GM21737 (cell line): ENCODE data around the gene TUBB4B.

Experiments used
- ATAC-seq: cut with Tn5 transposase; IDR thresholded peaks from one replicate; pipeline ENCODE4 v1.9.1; 2021; ENCODE audit warnings: mild to moderate bottlenecking, moderate library complexity; ENCODE audit not compliant: unreplicated experiment

Gene TUBB4B

GRCh38 chr9:137224830-137225694 is 16.0 kb upstream of the TUBB4B start, which contains the start of gene CYSRT1:
CYSRT1 (plus strand) TSS chr9:137225174; CDS start chr9:137225622, 448 bp downstream.
- ATAC-seq = no peak

GRCh38 chr9:137225699-137226331 is 15.3 kb upstream of the TUBB4B start:
- ATAC-seq = no peak

GRCh38 chr9:137226338-137227053 is 14.6 kb upstream of the TUBB4B start:
- no peak for ATAC-seq

- no peak for ATAC-seq
Observed at GRCh38 chr9:137227054-137227852, 13.8 kb upstream of the TUBB4B start, which contains the start of gene RNF224. RNF224 (plus strand) TSS chr9:137227502; CDS start chr9:137228336, 834 bp downstream.

DNA sequence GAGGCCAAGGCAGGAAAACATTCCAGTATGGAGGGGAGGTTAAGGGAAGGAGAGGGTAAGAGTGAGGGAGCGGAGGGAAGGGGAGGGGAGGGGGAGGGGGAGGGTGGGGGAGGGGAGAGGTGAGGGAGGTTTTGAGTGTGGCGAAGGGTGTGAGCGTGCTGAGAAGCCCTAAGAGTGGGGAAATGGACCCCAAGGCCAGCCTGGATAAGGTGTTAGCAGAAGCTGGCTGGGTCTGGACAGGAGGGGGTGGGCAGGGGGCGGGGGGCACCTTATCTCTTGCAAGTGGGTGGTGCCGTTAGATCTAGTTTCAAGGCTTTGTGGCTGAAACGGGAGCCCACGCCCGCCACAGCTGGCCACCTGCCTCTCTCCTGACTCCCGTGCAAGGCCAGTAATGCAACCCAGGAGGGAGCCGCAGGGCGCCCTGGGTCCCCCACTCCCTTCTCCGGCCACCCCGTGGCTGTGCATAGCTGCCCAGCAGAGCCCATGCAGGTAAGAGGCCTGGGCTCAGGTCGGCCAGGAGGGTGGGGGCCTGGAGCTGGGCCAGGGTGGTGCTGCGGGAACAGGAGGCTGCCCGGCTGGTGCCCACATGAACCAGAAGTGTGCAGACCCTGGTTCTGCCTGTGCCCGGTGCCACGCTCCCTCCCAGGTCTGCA is 13.1 kb upstream of the TUBB4B start:
- no peak for ATAC-seq

GRCh38 chr9:137228506-137228967 is 12.6 kb upstream of the TUBB4B start:
- no peak for ATAC-seq

- no peak for ATAC-seq
Observed at GRCh38 chr9:137228968-137229896, 11.9 kb upstream of the TUBB4B start.

GRCh38 chr9:137229903-137230704 is 11.0 kb upstream of the TUBB4B start:
- ATAC-seq = no peak

- ATAC-seq = no peak
Observed at GRCh38 chr9:137230705-137231371, 10.2 kb upstream of the TUBB4B start, which contains the start of gene SLC34A3. SLC34A3 (plus strand) TSS chr9:137230901; CDS start chr9:137231703, 802 bp downstream.

- no peak for ATAC-seq
Observed at GRCh38 chr9:137231372-137232039, 9.6 kb upstream of the TUBB4B start.

DNA sequence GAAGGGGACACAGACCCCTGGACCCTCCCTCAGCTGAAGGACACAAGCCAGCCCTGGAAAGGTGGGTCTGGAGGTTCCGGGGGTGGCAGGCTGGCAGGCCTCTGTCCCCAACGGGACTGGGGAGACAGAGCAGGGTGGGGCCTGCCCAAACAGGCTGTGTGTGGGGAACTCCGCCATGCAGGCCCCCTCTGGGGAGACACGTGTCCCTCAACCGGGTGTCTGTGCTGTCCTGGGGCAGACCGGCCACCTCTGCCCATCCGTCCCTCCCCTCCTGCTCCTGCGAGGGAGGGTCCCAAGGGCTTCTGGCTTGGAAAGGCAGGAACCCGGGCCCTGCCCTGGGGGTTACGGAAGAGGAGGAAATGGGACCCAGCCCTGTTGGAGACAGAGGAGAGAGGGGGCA is 9.0 kb upstream of the TUBB4B start:
- no peak for ATAC-seq

DNA sequence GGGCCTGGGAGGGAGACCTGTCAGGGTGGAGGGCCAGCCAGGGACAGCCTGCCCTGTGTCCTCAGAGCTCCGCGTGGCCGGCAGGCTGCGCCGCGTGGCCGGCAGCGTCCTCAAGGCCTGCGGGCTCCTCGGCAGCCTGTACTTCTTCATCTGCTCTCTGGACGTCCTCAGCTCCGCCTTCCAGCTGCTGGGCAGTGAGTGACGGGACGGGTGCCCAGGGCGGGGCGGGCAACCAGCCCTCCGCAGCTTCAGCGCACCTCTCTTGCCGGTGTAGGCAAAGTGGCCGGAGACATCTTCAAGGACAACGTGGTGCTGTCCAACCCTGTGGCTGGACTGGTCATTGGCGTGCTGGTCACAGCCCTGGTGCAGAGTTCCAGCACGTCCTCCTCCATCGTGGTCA is 8.6 kb upstream of the TUBB4B start:
- no peak for ATAC-seq

DNA sequence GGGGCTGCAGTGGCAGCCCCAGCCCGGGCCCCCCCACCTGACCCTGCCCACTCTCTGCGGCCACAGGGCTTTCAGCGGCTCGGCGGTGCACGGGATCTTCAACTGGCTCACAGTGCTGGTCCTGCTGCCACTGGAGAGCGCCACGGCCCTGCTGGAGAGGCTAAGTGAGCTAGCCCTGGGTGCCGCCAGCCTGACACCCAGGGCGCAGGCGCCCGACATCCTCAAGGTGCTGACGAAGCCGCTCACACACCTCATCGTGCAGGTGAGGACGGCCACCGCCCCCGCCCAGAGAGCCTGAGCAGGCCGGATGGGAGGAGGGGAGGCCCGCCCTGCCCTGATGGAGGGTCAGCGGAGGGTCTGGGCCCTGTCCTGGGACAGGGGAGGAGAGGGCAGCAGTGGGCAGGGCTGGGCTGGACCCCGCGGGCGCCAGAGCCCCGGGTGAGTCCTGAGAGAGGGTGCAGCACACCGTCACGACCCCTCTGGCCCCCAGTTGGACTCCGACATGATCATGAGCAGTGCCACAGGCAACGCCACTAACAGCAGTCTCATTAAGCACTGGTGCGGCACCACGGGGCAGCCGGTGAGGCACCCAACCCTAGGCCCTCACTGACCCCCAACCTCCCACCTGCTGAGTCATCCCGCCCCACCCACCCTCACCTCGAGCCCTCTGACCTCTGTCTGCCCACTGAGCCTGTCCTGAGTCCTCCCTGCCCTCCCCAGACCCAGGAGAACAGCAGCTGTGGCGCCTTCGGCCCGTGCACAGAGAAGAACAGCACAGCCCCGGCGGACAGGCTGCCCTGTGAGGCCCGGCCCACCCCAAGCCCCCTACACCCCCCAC is 7.7 kb upstream of the TUBB4B start:
- ATAC-seq = no peak

DNA sequence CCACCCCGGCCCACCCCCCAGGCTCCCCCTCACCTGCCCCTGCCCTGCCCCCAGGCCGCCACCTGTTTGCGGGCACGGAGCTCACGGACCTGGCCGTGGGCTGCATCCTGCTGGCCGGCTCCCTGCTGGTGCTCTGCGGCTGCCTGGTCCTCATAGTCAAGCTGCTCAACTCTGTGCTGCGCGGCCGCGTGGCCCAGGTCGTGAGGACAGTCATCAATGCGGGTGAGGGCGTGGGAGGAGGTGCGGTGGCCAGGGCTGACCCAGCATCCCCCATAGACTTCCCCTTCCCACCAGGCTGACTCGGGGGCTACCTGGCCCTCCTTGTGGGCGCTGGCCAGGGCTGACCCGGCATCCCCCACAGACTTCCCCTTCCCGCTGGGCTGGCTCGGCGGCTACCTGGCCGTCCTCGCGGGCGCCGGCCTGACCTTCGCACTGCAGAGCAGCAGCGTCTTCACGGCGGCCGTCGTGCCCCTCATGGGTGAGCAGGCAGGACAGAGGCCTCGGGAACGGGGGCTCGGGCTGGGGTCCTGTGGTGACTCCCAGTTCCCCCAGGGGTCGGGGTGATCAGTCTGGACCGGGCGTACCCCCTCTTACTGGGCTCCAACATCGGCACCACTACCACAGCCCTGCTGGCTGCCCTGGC is 6.9 kb upstream of the TUBB4B start:
- no peak for ATAC-seq

GRCh38 chr9:137234758-137235423 is 6.2 kb upstream of the TUBB4B start:
- no peak for ATAC-seq
